22Rv1 (cell line): Measurements from ENCODE around the gene YIPF1.
"Not testable (repeated sequence)": the region's sequence is repeated elsewhere in the genome, so short reads cannot be mapped to it uniquely, and the experiment has no call there.

Experiments used
- ZFX ChIP-seq: fragments of 450-650 bp; IDR thresholded peaks from 2 replicates; pipeline ENCODE4 v1.6.1; 2017; ENCODE audit warnings: antibody characterized with exemption, borderline replicate concordance
- TF ChIP-seq, protein P1 (sequence below): fragments of 450-650 bp; IDR thresholded peaks from 2 replicates; pipeline ENCODE4 v1.5.1; 2017; ENCODE audit warnings: mild to moderate bottlenecking

DNA sequence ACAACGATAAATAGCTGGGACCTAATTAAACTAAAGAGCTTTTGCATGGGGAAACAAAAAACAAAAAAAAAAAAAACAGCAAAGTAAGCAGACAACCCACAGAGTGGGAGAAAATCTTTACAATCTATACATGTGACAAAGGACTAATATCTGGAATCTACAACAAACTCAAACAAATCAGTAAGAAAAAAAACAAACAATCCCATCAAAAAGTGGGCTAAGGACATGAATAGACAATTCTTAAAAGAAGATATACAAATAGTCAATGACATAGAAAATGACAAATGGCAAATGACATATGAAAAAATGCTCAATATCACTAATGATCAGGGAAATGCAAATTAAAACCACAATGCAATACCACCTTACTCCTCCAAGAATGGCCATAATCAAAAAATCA lies 73.0 kb downstream of the YIPF1 start:
- TF ChIP-seq, protein P1, sequence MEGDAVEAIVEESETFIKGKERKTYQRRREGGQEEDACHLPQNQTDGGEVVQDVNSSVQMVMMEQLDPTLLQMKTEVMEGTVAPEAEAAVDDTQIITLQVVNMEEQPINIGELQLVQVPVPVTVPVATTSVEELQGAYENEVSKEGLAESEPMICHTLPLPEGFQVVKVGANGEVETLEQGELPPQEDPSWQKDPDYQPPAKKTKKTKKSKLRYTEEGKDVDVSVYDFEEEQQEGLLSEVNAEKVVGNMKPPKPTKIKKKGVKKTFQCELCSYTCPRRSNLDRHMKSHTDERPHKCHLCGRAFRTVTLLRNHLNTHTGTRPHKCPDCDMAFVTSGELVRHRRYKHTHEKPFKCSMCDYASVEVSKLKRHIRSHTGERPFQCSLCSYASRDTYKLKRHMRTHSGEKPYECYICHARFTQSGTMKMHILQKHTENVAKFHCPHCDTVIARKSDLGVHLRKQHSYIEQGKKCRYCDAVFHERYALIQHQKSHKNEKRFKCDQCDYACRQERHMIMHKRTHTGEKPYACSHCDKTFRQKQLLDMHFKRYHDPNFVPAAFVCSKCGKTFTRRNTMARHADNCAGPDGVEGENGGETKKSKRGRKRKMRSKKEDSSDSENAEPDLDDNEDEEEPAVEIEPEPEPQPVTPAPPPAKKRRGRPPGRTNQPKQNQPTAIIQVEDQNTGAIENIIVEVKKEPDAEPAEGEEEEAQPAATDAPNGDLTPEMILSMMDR, result not testable (repeated sequence)
- not testable (repeated sequence) for TF ChIP-seq ZFX
